COLO668 (cell line): ENCODE results near the gene GPT2.
"Not testable (repeated sequence)": the region's sequence is repeated elsewhere in the genome, so short reads cannot be mapped to it uniquely, and the experiment has no call there.

Source experiments
- DNase-seq: peaks from one replicate; lab custom pipeline; 2025; ENCODE audit not compliant: unreplicated experiment; lab: John Stamatoyannopoulos, UW

GPT2 gene

DNA sequence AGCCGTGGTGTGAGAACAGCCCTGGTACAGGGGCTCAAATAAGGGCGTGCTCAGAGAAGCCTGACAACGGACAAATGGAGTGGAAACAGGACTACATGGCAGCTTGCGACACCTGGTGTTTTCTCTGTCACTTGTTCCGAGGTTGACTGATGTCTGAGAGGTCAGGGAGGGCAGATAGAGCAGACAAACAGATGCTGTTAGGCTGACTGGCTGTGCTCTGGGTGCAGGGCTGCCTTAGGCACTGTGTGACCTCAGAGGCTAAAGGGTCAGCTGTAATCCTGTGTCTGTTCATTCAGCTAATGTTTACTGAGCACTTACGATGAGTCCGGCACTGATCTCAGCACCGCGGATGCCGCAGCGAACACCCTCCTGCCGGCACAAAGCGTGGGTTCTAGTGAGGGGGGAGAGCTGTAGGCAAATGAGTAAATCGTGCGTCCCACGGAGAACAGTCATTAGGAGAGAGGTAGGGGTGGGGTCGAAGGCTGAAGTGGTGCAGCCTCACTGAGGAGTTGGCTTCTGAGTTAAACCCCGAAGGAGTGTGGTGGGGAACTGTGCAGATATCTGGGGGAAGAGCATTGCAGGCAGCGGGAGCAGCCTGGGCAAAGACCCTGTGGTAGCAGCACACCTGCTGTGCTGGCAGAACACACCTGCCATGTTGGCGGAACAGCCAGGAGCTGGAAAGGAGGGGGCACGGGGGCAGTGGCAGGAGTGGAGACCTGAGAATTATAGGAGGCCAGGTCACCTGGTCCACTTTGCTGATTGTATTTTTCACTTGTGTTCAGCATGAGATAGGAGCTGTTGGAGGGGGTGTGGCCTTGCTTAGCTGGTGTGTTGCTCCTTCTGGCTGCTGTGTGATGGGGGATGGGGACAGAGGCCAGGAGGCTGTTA, 35.0 kb downstream of the GPT2 start:
- peak; percentile 78 for DNase-seq

DNA sequence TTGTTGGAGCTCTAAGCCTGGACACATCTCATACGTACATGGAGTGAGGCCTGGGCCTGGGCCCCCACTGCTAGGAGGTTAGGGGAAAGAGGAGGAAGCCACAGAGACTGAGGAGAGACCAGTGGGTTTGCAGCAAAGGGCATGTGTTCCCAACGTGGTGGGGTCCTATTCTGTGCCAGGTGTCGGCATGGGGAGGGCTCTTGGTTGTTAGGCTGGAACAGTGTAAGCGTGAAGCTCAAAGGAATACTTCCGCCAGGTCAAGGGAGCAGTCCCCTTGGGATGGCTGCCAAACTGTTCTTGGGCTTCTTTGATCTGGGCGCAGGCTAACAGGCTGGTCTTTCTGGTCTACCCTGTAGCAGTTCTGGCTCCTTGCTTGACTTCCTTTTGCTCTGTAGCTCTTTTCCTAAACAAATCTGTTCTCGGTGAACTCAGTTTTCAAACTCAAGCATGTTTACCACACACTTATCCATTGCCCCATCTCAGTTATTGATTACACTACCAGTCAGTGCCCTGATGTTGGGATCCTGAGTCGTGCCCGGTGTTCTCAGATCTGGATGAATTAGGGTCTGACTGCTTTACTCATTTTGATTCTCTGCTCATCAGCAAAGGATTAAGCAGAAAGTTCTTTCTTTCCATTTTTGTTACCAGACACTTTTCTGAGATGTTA, 36.4 kb downstream of the GPT2 start:
- DNase-seq, result no peak

DNA sequence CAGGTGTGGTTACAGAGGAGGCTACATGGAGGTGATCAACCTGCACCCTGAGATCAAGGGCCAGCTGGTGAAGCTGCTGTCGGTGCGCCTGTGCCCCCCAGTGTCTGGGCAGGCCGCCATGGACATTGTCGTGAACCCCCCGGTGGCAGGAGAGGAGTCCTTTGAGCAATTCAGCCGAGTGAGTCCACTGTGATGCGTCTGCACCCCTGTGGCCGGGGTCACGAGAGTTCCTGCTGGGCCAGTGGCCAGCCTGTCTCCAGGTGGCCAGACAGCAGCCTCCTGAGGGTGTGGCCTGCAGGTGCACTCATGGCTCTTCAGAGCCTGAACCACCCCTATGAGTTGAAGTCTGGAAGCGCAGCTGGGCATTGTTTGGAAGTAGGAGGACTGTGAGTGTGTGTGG, 38.1 kb downstream of the GPT2 start:
- DNase-seq, result peak; percentile 23

DNA sequence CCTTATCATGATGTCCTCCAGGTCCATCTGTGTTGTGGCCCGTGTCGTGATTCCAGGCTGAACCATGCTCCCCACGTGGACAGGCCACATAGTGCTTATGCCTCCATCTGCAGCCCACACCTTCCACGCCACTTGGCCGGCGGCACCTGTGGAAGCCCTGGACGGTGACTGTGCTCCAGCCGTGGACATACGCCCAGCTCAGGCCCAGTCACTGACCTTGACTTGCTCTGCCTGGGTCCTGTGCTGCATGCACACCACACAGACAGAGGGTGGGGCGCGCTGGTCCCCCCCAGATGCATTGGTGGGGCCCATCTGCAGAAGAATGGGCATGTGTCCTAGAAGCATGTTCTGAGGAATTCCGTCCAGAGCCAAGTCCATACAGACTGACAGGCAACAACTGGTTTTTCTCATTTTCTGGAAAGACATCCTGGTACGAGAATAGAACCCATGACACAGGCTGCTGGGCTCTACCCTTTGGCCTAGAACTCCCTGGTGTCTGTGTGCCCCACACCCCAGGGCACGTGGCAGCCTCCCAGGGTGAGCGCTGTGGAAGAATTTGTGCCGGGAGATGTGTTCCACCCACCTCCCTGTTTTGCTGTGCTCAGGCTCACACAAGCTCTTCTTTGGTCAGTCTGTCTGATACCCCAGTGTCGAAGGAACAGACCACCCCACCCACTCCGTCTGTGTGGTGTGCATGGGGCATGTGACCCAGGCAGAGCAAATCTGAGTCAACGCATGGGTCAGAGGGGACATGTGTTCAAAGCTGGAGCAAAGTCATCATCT, 39.5 kb downstream of the GPT2 start:
- no peak for DNase-seq

DNA sequence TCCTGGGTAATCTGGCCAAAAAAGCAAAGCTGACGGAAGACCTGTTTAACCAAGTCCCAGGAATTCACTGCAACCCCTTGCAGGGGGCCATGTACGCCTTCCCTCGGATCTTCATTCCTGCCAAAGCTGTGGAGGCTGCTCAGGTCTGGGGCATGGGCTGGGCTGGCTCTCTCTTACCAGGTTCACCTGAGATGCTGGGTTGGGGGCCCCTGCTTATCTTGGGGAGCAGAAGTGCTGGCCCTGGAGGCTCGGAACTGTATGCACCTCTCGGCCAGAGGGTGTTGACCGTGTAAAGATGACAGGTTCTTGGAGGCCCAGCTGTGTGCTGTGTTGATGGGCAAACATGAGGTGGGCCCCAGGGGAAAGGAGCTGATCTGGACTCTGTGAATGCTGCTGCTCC, 40.2 kb downstream of the GPT2 start:
- no peak for DNase-seq

DNA sequence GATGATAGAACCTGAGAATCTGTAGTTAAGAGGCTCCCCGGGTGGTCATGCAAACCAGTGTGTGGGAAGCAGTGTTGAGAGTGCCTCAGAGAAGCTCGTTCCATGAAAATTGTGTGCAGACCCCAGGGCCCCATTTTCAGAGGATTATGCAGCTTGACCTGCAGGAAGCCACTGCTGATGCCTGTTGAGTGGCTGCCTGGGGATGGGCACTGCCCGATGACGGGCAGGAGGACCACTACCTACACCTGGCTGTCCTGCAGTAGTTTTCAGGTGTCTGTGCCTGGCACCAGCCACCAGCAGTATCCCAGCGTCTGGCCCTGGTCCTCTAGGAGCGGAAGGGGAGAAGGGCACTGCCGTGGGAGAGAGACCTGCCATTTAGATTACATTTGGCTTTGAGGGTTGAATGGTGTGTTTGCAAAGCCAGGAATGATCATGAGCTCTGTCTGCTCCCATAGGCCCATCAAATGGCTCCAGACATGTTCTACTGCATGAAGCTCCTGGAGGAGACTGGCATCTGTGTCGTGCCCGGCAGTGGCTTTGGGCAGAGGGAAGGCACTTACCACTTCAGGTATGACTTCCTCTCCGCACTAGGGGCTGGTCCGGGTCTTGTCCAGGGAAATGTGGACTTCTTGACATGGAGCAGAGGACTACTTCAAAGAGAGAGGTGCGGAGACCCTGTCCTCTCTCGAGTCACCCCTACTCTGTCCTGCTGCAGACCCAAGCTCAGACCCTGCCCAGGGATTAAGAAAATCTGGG, 42.5 kb downstream of the GPT2 start:
- no peak for DNase-seq

DNA sequence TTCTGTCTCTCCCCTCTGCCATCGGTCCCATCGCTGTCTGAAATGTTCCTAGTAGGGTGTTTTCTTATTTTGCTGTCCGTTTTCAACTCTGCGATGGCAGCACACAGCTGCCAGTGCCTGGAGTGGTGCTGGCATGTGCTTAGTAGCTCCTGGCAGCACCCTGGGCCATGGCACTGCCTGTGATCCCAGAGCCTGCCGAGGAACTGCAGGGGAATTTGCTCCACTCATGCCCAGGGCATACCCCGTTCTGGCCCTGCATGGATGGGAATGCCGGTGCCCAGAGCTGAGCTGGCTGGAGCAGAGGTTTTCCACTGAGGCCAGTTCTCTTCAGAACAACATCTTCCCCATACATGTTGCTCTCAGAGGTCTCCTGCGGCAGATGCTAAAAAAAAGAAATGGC, 43.1 kb downstream of the GPT2 start:
- no peak for DNase-seq

DNA sequence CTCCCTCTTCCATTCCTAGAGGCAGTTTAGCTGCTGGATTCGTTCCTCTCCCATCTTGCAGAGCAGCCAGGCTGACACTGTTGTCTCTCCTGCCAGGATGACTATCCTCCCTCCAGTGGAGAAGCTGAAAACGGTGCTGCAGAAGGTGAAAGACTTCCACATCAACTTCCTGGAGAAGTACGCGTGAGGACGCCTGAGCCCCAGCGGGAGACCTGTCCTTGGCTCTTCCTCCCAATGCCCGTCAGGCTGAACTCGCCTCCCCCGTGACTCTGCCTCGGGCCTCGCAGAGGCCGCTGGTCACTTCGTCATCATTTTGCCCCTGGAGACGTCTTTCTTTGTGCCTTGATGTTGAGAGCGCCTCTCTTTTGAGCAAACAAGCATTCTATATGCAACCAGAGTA, 44.6 kb downstream of the GPT2 start:
- DNase-seq, result no peak

DNA sequence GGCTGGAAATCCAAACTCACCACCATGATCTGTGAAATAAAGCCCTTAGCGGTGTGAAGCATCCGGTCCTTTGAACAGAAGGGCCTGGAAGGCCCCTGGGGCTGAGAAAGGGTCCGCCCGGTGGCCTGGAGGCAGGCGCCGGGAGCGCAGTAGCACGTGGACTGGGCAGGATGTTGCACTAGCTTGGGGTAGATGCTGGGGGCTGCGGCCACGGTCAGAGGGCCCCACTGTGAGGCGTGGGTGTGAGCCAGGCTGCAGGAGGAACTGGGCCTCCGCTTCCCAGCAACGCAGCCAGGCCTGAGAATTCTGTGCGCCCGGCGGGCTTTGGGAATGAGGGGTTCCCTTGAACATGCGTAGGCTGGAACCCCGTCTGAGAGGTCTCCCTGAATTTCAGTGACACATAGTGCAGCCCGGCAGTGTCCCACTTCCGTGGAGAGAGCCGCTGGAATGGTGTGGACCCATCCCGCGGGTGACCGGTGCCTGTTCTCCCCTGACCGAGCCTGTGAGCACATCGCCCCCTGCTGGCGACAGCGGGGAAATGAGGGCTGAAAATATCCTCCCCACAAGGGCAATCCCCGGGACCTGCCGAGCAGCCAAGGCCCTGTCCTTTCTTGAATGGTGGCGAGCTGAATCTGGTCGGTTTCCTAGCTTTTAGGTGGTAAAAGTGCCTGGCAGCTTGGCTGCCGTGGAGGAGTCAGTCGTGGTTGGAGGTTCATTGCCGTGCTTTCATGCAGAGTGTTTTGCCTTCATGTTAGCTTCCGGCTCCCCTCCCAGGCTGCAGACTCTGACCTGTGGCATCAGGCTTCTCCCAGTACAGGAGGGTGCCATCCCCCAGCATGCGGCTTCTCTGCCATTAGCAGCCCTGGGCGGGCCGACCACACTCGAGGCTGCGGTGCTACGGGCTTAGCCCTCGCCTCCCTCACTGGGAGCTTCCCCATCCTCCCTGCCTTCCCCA, 45.5 kb downstream of the GPT2 start:
- peak; percentile 71 for DNase-seq

DNA sequence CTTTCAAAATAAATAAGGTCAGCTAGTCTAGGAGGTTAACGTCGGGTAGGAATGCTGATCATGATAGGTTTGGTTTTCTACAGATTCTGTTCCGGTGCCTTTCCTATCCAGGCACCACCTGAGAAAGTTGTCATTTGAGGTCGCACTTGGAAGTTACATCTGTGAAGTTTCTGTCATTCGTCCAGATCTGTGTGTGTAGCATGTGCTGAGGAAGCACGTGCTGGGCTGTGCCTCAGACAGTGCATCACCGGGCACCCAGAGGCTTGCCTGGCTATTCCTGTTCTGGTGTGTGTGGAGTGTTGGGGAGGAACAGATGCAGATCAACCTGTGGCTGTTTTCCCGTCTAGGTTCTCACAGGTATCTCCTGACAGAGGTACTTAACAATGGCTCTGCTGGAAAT, 46.7 kb downstream of the GPT2 start:
- DNase-seq, result no peak

DNA sequence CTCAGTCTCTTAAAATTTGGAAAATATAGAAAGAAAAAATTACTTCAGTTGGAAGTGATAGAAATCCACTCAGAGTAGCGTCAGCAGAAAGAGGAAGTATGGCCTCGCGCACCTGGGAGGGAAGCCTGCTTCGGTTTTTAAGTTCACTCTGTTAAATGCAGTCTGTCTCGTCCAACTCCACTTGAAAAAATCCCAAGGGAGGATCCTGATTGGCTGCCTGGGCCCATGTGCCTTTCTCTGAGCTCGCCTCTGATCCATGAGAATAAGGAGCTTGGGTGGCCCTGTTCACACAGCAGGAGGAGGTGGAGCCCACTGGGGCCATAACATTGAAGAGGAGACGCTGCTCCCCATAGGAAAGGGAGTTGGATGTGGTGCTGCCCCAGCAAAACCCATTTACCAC, 48.6 kb downstream of the GPT2 start:
- DNase-seq, result no peak

DNA sequence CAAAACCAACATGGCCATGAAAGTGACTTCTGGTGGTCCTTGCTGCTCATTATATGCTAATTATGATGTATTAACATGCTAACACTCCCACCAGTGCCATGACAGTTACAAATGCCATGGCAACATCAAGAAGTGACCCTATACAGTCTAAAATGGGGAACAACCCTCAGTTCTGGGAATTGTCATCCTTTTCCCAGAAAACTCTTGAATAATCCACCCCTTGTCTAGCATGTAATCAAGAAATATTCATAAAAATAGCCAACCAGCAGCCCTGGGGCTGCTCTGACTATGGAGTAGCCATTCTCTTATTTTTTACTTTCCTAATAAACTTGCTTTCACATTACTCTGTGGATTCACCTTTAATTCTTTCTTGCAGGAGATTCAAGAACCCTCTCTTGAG, 53.4 kb downstream of the GPT2 start:
- DNase-seq, result no peak

DNA sequence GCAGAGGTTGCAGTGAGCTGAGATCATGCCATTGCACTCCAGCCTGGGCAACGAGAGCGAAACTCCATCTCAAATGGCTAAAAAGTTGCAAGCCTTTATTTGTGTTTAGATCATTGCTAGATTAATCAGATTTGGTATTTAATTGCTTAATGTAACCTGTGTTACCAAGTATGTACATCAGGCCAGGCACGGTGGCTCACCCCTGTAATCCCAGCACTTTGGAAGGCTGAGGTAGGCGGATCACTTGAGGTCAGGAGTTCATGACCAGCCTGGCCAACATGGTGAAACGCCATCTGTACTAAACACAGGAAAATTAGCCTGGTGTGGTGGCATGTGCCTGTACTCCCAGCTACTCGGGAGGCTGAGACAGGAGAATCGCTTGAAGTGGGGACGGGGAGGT, 60.6 kb downstream of the GPT2 start:
- not testable (repeated sequence) for DNase-seq

DNA sequence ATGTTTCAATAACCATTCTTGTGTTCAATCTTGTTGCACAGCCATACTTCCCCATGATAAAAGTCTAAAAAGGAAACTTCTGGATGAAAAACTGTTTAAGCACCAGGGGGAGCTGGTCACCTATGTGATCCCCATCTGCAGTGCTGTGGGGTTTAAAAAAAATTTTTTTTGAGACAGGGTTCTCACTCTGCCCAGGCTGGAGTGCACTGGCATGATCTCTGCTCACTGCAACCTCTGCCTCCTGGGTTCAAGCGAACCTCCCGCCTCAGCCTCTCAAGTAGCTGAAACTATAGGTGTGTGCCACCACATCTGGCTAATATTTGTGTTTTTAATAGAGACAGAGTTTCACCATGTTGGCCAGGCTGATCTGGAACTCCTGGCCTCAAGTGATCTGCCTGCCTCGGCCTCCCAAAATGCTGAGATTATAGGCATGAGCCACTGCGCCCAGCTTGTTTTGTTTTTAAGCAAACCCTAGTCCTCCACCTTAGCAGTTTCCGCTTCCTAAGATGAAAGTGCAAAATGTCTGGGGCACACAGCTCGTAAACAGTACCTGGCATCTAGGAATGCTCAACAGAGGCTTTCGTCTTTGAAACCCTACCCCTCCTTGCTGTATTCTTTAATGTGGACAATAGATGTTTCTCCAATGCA, 63.9 kb downstream of the GPT2 start:
- DNase-seq, result peak; percentile 6

DNA sequence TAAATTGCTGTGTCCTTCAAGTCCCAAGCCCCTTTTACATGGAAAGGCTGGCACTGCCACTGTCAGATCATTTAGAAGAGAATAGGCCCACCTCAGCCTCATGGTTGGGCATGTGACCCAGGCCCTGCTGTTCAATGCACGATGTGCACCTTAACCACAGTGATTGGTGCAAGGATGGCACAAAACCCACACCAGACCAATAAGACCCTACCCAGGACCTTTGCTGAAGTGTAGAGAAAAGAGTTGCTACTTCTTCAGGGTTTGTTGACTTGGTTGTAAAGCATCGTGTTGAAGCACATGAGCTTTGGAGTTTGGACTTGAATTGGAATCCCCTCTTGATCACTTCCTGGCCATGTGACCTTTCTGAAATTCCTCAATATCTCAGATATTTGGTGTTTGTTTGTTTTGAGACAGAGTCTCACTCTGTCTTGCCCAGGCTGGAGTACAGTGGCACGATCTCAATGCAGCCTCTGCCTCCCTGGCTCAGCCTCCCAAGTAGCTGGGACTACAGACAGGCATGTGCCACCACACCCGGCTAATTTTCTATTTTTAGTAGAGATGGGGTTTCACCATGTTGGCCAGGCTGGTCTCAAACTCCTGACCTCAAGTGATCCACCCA, 64.5 kb downstream of the GPT2 start:
- no peak for DNase-seq

DNA sequence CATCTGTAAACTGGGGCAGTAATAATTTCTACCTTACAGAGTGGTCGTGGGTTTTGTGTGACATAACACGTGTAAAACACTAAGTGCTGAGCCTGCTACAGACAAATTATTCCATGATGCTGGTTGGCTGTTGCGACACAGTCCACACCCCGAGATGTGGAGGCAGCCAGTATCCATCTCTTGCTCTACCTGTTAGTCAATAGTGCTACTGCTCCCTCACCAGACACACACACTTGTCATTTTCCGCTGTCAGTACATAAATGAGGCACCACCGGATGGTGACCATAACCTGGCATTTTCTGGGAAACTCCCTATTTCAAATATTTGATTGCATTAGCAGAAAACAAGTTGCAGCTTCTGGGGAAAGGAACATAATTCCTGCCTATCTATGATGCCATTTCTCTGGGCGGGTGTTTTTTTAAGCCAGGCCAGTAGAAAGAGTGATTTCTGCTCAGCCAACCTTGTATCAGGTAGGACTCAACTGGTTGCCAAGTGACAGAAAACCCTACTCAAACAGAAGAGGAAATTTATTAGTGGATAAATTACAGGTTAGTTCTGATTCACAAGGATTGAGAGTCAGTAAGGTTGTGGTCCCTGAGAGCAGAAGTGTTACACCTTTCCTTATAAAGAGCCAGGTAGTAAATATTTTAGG, 65.2 kb downstream of the GPT2 start:
- no peak for DNase-seq

DNA sequence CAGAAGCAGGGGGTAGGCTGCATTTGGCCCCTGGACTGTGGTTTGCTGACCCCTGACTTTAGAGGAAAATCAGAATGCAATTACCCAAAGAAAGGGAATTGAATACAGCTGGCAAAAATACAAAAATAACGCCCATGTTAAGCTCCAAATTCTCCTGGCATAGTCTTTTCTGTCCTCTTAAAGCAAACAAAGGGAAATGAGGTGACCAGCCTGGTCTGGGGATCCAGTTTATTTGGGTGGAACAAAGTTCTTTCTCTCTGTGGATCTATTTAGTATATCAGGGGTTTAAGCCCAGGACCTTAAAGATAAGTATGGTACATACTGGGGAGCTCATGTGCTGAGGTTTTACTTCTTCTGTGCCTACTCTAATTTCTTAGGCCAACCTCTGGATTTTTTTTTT, 65.8 kb downstream of the GPT2 start:
- DNase-seq, result no peak

DNA sequence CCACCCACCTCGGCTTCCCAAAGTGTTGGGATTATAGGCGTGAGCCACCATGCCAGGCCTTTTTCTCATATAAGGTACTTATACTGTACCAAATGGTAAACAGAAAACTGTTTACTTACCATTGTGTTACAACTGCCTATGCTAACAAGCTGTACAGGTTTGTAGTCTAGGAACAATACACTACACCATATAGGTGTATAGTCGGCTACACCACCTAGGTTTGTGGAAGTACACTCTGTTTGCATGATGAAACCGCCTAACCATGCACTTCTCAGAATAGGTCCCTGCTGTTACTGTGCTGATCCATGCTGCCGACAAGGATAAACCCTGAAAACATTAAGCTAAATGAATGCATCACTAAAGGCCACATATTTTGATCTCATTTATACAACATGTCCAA, 70.4 kb downstream of the GPT2 start:
- DNase-seq, result peak; percentile 5
